HL-60/S4 treated with phorbol 12-myristate 13-acetate at 8.2 ng/mL for 4 days and 3 days (cell line): ENCODE data around the gene ADAMTSL2.

ENCODE experiments used
- in situ Hi-C: fragments of 300-500 bp; cut with MboI; formaldehyde crosslinking; loops from 2 replicates; pipeline ENCODE4 v1.15.0; 2022; ENCODE audit warnings: low sequenced_read_pairs

The ADAMTSL2 gene

DNA sequence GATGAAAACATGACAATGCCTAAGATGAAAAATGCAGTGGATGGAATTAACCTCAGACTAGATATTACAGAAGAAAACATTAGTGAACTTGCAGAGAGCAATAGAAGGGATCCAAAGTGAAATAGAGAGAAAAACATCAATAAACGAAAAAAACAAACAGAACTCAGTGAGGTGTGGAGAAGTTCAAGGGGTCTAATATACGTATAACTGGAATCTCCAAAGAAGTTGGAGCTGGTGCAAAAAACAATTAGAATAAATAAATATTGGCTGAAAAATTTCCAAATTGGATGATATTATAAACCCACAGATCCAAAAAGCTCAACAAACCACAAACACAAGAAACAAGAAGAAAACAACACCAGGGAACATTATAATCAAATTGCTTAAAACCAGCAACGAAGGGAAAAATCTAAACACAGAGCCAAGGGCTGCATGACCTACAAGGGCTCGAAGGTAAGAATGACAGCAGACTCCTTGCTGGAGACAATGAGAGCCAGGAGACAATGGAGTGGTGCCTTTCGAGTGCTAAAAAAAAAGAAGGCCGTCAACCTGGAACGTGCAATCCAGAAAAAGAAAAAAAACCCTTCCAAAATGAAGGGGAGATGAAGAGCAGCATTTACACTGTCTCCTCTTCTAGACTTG, 62.9 kb downstream of the ADAMTSL2 start:
- in situ Hi-C loops, result no loop called here

DNA sequence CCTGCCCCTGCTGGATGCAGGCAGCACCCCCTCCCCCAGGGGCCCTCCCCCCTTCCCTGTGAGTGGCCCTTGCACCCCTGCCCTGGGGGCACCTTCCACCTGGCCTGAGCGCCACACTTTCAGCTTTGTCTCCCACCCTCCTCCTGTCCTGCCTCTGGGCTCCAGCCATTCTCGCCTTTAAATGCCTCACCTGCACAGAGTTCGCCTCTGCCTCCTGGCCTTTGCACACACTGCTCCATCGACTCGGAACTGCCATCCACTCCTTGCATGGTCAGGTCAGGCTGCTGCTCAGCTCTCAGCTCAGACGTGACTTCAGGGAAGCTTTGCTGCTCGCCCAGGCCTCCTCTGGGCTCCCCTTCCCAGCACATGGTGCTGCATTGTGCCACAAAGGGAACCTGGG, 64.5 kb downstream of the ADAMTSL2 start:
- in situ Hi-C loops, result no loop called here

DNA sequence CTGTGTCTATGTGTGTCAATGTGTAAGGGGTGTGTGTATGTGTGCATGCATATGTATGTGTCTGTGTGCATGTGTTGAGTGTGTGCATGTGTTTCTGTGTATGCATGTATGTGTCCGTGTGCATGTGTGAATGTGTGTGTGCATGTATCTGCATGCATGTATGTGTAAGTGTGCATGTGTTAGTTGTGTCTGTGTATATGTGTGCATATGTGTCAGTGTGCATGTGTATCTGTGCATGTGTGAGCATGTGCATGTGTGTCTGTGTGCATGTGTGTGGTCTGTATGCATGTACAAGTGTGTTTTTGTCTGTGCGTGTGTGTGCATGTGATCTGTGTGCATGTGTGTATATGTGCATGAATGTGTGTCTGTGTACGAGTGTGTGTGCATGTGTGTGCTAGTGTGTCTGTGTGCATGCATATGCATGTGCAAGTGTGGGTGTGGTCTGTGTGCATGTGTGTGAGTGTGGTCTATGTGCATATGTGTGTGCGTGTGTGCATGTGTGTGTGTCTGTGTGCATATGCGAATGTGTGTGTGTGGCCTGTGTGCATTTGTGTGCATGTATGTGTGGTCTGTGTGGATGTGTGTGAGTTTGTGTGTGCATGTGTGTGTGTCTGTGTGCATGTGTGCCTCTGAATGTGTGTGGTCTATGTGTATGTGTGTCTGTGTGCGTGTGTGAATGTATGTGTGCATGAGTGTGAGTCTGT, 65.1 kb downstream of the ADAMTSL2 start:
- in situ Hi-C loops, result no loop called here

DNA sequence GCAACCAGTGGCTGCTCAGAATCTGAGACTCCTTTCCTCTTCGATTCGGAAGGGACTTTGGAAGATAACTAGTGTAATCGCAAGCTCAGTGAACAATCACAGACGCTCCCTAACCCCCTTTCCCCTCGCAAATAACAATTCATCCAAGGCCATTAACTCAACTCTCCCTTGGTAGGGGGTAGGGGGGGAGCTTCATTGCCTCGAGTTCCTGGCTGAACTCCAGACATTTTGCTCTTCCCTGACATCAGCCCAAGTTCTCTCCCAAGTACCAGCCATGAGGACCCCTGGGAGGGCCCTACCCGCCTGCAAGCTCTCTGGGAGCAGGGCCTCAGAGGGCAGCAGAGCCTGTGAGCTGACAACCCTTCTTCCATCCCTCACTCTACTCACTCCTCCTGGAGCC, 66.2 kb downstream of the ADAMTSL2 start:
- in situ Hi-C loops, result no loop called here

DNA sequence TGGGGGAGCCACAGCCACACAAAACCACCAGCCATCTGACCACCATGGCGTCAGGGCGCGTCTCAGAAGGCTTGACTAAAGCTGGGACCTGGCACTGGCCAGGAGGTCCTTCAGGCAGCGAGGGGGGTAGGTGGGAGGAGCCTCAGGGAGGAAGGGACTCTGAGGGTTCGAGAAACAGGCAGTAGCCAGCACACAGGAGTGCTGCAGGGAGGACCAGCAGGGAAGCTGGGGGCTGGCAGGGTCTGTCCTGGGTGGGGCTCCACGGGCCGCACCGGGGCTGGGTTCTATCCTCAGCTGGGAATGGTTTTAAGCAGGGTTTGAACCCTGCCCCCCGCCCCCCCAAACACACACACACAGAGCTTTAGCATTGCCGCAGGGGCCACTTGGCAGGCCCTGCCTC, 67.2 kb downstream of the ADAMTSL2 start:
- in situ Hi-C loops, result no loop called here

DNA sequence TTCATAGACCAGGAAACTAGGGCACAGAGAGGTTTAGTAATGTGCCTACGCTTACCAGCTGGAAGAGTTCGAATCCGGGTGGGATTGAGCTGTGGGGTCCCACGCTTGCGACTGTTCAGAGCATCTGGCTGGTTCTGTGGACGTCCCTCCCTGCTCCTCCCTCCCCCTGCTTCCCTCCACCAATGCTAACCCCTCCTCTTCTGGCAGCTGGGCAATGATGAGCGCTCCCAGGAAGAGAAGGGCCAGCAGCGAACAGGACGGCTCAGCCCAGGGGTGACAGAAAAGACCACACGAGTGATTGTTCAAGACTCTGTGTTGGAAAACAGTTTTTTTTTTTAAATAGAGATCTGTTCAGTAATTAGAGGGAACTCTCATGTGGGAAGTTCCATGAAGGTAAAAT, 67.8 kb downstream of the ADAMTSL2 start:
- in situ Hi-C loops, result no loop called here

DNA sequence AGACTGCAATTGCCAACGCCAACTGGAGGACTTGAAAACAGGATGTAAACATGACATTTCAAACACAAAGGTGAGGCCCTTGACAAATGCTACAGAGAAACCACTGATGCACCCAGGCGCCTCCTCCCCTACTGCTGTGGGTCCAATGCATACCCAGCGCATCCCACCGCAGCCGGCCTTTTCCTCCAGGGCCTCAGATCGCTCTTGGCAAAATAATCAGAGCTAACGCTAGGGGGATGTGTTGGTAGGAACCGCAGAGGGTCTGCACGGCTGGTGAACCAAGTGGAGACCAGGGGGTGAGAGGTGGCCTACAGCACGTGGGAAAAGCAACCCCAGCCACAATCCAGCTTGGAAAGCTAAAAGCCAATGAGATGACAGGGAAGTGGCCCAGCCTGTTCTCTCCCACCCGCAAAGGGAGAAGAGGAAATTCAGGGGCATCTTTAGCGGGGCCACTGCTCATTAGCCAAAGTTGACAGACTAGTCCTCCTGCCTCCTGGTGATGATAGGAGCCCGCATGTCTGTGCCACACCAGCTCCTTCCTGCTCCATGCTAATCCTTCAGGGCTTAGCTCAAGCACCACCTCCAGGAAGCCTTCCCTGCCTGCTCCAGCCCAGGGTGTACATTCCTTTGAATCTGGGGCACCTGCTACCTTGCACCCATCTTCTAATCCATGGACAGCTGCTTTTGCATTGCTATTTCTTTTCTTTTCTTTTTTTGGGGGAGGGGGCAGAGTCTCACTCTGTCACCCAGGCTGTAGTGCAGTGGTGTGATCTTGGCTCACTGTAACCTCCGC, 68.8 kb downstream of the ADAMTSL2 start:
- in situ Hi-C loops, result no loop called here

DNA sequence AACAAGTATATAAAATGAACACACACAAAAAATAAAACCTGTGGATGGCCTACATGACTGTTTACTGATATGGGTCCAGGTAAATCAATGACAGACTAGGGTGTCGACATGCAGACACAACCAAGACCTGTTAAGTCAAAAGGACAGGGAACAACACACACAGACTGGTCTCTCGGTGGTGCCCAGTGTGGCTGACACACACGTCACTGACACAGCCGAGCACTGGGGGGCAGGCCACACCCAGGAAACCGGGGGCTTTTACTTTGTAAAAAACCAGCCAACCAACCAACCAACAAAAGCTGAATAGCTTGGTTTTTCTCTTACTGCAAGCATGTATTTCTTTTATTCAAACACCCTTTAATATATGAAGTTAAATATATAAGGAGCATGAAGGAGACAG, 69.7 kb downstream of the ADAMTSL2 start:
- in situ Hi-C loops, result no loop called here

DNA sequence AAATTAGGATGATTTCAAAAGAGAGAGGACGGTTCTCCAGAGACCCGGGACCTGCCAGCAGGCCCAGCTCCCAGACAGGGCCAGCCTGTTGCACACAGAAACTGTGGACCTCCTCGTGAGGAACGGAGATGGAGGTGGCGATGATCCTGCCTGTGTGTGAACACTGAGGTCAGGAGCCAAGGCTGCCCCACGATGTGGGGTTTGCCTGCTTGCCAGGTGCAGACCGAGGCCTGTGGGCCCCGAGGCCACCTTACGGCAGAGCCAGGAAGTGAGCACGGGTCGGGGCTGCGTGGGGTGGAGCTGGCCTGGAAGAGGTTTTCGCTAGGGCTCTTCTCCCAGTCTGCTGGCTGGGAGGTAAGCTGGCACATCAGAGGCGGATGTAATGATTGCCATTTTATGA, 70.4 kb downstream of the ADAMTSL2 start:
- in situ Hi-C loops, result no loop called here

DNA sequence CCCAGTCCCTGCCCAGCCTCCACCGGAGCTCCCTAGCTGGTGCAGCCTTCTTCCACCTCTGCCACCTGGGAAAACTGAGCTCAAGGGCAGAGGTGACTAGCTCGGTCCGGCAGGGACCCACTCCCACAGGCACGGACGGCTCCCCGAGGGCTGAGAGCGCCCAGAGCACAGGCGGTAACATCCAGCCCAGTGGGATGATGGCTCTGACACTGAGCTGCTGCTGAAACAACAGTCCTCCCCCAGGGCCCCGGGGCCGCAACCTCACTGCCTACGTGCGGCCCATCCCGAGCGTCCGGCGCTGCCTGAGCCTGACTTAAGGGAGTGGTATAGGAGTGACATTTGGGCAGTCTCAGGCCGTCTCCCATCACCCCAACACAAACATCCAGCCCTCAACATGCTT, 70.9 kb downstream of the ADAMTSL2 start:
- in situ Hi-C loops, result no loop called here

DNA sequence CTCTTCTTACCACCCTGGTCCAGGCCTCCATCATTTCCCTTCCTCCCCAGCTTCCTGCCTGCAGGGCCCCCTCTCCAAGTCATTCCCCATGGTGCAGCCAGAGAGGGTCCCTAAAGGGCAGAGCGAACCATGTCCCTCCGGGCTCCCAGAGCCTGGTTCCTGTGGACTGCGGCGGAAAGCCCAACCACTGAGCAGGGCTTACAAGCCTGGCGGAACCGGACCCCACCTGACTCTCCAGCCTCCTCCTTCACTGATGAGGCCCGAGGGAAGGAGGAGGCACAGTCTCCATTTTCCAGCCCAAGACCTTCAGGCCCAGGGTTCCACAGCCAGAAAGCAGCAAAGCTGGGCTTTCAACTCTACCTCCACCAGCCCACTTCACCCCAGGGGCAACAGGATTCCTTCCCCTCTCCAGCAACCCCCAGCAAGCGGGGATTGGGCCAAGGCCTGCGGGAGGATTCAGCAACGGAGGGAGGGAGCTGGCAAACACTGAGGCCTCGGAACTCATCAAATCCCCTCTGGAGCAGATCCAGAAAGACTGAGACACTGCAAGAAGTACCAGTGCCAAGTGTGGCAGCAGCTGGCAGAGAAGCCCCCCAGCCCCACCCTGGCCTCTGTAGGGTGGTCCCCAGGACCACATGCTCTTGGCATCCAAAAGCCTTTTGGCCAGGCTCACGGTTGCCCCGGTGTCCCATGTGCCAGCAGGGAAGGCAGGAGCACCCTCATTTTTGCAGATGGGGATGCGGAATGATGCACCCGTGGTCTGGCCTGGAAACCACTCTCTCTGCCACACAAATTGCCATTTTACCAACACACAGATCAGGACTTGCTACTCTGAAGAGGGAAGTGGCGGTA, 71.6 kb downstream of the ADAMTSL2 start:
- in situ Hi-C loops, result no loop called here

DNA sequence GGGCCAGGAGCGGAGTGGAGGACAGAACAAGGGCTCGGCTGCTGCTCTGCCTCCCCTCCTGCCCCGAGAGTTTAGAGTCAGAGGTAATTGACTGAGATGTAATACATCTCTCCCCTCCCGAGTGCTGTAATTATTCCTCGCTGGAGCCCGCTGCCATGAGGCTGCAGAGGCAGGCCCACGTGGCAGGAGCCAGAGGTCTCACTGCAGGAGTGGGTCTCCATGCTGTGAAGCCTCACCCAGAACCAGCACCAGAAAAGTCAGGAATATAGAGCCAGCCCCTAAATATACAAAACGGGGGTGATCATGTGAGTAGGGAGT, 72.2 kb downstream of the ADAMTSL2 start:
- in situ Hi-C loops, result no loop called here

DNA sequence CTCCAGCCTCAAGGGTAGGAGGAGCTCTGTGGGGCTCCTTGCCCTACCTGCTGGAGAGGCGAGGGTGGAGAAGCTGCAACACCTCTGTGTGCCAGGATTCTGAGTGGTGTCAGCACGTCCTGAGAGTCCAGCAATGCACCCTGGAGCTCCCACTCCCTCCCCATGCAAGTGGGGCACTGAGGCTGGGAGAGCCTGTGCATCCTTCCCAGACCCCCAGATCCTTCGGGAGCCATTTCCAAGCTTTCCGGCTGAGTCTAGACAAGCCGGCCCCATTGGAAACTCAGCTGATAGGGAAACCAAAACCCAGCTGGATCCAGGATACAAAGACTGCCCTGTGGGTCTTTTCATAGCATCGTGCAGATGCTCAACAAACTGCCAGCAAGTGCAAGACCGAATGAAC, 72.9 kb downstream of the ADAMTSL2 start:
- in situ Hi-C loops, result no loop called here

DNA sequence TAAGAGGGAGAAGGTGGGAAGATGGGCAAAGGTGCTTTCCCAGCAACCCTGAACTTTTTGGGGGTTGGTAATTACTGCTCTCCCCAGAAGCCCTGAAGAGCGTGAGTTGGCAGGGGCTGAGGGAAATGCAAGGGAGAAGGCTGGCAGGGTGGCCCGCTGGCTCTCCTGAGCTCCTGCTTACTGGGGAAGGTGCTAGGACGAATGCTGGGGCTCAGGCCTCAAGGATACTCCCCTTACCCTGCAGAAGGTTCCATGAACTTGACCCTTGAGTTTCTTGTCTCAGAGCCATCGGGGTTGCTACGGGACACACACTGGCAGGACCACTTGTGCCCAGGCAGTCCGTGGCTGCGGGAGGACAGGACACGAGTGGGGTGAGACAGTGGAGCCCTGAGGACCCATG, 73.5 kb downstream of the ADAMTSL2 start:
- in situ Hi-C loops, result no loop called here

DNA sequence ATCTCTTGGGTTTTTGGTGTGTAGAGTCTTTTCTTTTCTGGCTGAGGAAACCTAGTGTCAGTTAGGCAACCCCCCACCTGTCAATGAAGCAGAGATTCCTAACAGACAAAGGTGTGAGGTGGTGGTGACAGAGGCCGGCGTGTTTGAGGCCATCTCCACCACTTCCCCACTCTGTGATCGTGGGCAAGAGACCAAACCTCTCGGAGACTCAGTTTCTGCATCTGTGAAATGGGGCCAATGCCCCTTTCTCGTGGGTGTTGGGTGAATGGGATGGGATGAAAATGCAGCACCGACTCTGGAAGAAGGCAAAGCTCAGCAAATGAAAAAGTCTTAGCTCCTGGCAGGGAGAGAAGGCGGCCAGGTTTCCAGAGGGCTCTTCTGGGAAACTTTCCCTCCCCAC, 73.9 kb downstream of the ADAMTSL2 start:
- in situ Hi-C loops, result no loop called here

DNA sequence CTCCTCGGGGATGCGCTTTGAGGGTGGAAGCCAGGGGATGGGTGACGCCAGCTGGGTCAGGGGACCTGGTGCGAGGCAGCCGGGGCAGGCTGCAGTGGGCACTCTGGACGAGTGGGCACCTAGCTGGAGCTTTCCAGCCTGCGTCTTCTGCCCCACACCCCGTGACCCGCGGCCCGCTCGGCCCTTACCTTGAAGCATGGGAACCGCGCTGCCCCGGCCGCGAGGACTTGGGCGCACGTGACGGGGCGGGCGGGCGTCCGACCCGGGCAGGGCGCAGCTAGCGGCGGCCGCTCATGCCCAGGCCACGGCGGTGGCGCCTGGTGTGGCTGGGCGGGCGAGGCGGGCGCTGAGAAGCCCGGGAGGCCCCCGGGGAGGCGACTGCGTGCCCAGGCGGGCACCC, 74.4 kb downstream of the ADAMTSL2 start:
- in situ Hi-C loops, result no loop called here

DNA sequence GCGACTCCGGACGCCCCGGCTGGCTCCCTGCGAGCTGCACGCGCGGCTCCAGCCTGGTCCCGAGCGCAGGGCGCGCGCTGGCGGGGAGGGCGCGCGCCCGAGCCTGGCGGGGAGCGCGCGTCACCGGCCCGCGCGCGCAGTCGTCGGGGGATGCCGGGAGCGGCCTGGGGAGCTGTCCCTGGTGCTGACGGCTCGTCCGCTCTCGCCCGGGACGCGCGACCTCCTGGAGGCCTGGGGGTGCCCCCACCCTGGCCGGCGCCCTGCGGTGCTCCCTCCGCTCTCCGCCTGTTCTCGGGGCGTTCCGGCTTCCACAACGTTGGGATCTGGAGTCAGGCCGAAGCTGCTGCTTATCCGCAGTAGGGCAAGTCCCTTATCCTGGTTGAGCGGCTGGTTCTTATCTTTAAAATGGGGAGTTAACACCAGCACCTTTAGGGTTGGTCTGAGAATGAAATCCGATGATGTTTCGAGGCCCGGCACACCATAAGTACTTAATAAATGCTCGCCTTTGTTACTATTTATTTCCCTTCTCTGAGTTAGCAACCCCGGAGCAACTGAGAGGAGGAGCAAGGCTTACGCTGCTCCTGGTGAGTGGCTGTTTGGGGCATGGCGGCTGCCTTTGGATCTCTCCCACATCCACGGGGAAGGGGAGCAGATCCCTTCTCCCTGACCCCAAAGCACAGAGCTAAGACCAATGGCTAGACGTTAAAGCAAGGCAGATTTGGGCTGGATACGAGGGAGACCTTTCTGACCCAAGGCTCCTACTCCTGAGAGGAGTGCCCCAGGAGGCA, 75.0 kb downstream of the ADAMTSL2 start, which contains the start of gene FAM163B:
Gene FAM163B, minus strand, starts transcription at position 79 of the 788 bp plus-strand sequence. CDS start 29,166 bp downstream, outside the sequence.
- in situ Hi-C loops, result no loop called here

DNA sequence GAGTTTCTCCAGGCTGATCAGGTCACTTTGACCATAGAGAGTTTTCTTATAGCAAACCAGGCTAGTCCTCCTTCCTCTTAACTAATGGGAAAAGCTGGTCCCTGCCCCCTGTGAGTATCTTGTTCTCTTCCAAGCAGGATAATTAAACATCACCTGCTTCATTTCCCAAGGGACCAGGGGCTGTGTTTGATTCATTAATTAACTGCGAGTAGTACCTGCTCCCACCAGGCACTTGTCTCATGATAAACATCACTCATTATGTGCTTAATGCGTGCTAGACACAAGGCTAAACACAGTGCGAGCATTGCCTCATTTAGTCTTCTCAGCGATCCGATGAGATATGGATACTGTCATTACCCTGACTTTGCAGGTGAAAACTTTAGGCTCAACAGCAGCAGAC, 76.3 kb downstream of the ADAMTSL2 start:
- in situ Hi-C loops, result no loop called here

DNA sequence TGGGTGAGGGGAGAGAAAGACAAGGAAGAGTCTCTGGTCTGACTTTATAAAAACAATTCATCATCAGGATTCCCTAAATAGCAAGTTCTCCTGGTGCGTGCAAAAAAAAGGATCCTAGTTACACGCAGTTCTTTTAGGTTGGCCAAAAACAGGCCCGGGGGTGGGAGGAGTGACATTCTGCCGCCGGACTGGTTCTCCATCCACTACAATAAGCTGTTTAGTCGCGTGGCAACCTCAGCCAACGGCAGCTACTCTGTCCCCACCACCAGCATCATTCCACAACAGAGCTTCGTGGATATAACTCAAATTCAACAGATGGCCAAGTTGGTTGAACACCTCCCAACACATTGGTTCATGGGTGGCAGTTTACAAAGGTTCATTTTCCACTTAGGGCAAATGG, 77.5 kb downstream of the ADAMTSL2 start:
- in situ Hi-C loops, result no loop called here

DNA sequence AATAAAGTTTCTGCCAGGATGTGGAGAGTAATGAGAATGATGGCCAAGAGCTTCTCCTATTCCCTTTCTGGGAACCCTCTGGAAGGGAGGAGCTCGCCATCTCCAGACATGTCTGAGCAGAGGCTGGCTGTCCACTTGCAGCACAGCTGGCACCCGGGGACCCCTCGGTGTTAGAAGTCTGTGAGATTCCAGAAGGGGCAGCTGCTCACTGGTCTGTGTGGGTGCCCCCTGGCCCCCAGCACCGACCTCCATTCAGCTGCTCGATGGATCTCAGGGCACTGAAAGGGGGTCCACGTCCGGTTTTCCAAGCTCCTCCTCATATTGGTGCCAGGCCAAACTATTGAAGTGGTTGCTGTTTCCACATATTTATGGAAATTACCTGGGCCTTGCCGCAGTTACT, 78.3 kb downstream of the ADAMTSL2 start:
- in situ Hi-C loops, result no loop called here
